T-helper 2 cell treated with Interferon-gamma antibody and Interleukin-4, amounts not matched to agents 5 μg/mL and 100 μg/mL, for 36 hours (primary cell): ENCODE measurements around the gene PTH2R.
"Not testable (repeated sequence)": the region's sequence is repeated elsewhere in the genome, so short reads cannot be mapped to it uniquely, and the experiment has no call there.

Source experiments
- DNase-seq: peaks from one replicate; pipeline ENCODE4 v3.0.0; 2021; ENCODE audit warnings: low spot score
- H3K27ac Mint-ChIP-seq: one replicate; pipeline ENCODE4 v1.8.0; 2021; ENCODE audit warnings: mild to moderate bottlenecking, mixed read lengths
- H3K27me3 Mint-ChIP-seq: one replicate; pipeline ENCODE4 v1.8.0; 2021; ENCODE audit warnings: low read depth, mixed read lengths
- H3K36me3 Mint-ChIP-seq: one replicate; pipeline ENCODE4 v1.8.0; 2021; ENCODE audit warnings: low read depth, mixed read lengths
- H3K4me1 Mint-ChIP-seq: one replicate; pipeline ENCODE4 v1.8.0; 2021; ENCODE audit warnings: low read depth, mixed read lengths
- H3K4me3 Mint-ChIP-seq: one replicate; pipeline ENCODE4 v1.8.0; 2022; ENCODE audit warnings: mild to moderate bottlenecking, moderate library complexity, mixed read lengths
- H3K9me3 Mint-ChIP-seq: one replicate; pipeline ENCODE4 v1.8.0; 2021; ENCODE audit warnings: mixed read lengths

Gene PTH2R

GRCh38 chr2:208482453-208483015, 75.9 kb downstream of the PTH2R start:
- not testable (repeated sequence) for H3K4me1 Mint-ChIP-seq, H3K27me3 Mint-ChIP-seq, DNase-seq, H3K36me3 Mint-ChIP-seq, H3K4me3 Mint-ChIP-seq, H3K9me3 Mint-ChIP-seq, H3K27ac Mint-ChIP-seq

DNA sequence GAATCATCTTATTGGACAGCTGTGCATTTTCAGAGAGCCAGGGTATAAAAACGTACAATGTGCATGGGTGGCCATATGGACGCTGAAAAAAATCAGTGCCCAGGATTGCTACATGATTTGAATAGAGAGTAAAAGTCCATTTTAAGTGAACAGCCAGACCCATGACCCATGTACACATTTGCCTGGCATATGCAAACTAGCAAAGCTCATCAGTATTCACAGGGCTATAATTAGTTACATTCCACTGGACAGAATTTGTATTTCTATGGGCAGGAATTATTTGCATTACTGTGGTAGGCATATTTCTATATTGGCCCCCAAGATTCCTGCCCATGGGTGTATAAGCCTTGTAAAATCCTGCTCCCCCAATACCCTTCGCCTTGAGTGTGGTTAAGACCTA, 78.8 kb downstream of the PTH2R start:
- Mint-ChIP-seq H3K27me3 (no peaks in the 10 kb centered on the region), H3K9me3 (no peaks in the 10 kb centered on the region), H3K27ac (no peak overlapping the region), H3K4me1 (no peaks in the 10 kb centered on the region), H3K4me3 (no peak overlapping the region), H3K36me3 (no peaks in the 10 kb centered on the region)
- no peak for DNase-seq

DNA sequence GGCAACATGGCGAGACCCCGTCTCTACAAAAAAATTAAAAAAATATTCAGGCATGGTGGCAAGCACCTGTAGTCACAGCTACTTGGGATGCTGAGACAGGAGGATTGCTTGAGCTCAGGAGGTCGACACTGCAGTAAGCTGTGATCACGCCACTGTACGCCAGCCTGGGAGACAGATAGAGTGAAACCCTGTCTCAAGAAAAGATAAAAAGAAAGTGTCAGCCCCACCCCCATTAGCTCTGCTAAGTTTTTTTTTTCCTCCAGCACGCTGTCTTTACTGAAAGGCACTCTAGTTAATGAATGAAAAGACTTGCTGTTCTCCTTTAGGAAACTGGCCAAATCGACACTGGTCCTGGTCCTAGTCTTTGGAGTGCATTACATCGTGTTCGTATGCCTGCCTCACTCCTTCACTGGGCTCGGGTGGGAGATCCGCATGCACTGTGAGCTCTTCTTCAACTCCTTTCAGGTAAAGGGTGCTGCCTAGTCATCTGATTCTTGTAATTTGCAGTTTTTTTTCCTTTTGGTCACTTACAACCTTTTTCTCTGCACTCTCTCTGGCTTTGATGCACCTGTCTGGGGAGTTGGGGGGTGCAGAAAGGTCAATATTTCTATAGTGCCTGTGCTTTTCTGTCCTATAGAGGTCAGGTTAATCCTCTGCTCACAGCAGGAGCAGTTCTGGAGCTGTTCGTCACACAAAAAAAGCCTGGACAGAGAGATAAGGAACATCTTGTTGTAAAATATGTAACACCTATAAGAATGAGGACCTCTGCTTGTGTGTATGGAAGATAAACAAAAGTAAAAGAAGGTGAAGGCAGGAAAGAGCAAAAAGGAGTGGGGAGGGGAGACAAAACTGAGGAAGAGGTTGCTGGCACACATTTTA, 82.3 kb downstream of the PTH2R start:
- no peaks in the 10 kb centered on the region for H3K9me3 Mint-ChIP-seq
- no peaks in the 10 kb centered on the region for H3K36me3 Mint-ChIP-seq
- no peak overlapping the region for H3K4me3 Mint-ChIP-seq
- no peaks in the 10 kb centered on the region for H3K4me1 Mint-ChIP-seq
- no peak overlapping the region for H3K27ac Mint-ChIP-seq
- DNase-seq = no peak
- H3K27me3 Mint-ChIP-seq = no peaks in the 10 kb centered on the region

GRCh38 chr2:208489687-208490086, 83.1 kb downstream of the PTH2R start:
- no peak for DNase-seq
- H3K4me1 Mint-ChIP-seq = no peaks in the 10 kb centered on the region
- no peak overlapping the region for H3K4me3 Mint-ChIP-seq
- no peaks in the 10 kb centered on the region for H3K9me3 Mint-ChIP-seq
- H3K36me3 Mint-ChIP-seq = no peaks in the 10 kb centered on the region
- no peaks in the 10 kb centered on the region for H3K27me3 Mint-ChIP-seq
- H3K27ac Mint-ChIP-seq = no peak overlapping the region

DNA sequence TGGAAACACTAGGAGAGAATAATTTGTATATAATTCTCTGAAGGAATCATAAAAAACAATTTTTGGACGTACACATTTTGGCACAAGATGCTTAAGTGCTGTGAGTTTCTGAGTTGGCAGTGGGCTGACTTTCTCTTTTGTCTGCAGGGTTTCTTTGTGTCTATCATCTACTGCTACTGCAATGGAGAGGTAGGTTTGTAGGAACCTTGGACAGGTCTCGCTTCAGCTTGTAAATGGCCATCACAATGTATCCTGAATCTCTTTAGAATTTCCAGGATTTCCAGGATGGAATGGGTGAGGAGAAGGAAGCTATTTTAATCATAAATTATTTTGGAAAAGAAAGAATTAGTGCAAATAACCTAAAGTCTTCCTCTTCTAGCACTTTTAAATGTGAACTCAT, 83.9 kb downstream of the PTH2R start:
- no peaks in the 10 kb centered on the region for H3K9me3 Mint-ChIP-seq
- no peak overlapping the region for H3K27ac Mint-ChIP-seq
- H3K27me3 Mint-ChIP-seq = no peaks in the 10 kb centered on the region
- no peak for DNase-seq
- H3K36me3 Mint-ChIP-seq = no peaks in the 10 kb centered on the region
- H3K4me1 Mint-ChIP-seq = no peaks in the 10 kb centered on the region
- H3K4me3 Mint-ChIP-seq = no peak overlapping the region

DNA sequence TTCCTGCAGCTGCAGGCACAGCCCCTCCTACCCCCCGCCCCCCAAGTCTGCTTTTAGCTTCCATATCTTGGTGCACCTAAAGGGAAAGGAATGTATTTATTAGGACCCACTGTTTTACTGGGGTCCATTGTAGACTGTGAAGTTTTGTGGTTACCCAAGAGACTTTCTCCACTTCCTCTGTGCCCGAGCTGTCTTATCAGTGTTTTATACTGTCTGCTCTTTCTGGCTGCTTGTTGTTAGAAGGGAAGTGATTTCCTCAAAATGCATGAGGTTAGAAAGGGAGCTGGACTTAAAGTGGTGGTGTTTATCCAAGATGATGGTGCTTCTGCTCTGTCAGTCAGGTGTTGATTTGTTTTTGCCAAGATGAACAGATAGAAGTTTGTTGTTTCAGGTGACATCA, 85.0 kb downstream of the PTH2R start:
- Mint-ChIP-seq H3K36me3 (no peaks in the 10 kb centered on the region), H3K27ac (no peak overlapping the region)
- DNase-seq = no peak

DNA sequence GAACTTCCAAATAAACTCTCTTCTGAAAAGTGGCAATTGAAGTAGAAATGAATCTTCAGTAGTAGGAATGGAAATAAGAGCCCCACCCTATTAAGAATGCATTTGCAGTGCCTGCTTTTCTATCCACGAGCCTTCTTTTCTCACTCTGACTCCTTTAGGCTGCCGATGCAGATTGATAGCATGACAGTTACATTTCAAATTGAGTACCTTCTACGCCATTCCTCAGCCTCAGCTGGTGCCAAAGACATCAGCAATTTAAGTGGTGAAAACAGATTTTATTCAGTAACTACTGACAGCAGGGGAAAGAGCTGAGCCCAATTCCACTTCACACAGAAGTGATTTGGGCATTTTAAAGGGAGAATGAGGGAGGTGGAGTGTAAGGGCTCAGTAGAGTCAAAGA, 85.5 kb downstream of the PTH2R start:
- H3K27me3 Mint-ChIP-seq = no peaks in the 10 kb centered on the region
- no peaks in the 10 kb centered on the region for H3K36me3 Mint-ChIP-seq
- DNase-seq = no peak
- H3K4me1 Mint-ChIP-seq = no peaks in the 10 kb centered on the region
- no peak overlapping the region for H3K4me3 Mint-ChIP-seq
- no peaks in the 10 kb centered on the region for H3K9me3 Mint-ChIP-seq
- H3K27ac Mint-ChIP-seq = no peak overlapping the region

More for the DNA sequence above, 85.0 kb downstream of the PTH2R start:
- Mint-ChIP-seq H3K27me3 (no peaks in the 10 kb centered on the region), H3K4me3 (no peak overlapping the region), H3K9me3 (no peaks in the 10 kb centered on the region), H3K4me1 (no peaks in the 10 kb centered on the region)

DNA sequence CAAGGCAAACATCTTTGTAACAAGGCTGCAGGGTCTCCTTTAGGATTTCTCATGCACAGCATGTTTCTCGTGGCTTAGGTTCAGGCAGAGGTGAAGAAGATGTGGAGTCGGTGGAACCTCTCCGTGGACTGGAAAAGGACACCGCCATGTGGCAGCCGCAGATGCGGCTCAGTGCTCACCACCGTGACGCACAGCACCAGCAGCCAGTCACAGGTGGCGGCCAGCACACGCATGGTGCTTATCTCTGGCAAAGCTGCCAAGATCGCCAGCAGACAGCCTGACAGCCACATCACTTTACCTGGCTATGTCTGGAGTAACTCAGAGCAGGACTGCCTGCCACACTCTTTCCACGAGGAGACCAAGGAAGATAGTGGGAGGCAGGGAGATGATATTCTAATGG, 86.6 kb downstream of the PTH2R start:
- Mint-ChIP-seq H3K4me1 (no peaks in the 10 kb centered on the region), H3K36me3 (no peaks in the 10 kb centered on the region), H3K9me3 (no peaks in the 10 kb centered on the region)

GRCh38 chr2:208496129-208496528, 89.5 kb downstream of the PTH2R start:
- no peaks in the 10 kb centered on the region for H3K4me1 Mint-ChIP-seq
- H3K36me3 Mint-ChIP-seq = no peaks in the 10 kb centered on the region
- no peak overlapping the region for H3K27ac Mint-ChIP-seq
- H3K27me3 Mint-ChIP-seq = no peaks in the 10 kb centered on the region
- H3K4me3 Mint-ChIP-seq = no peak overlapping the region
- H3K9me3 Mint-ChIP-seq = no peaks in the 10 kb centered on the region
- no peak for DNase-seq

More for the DNA sequence above, 86.6 kb downstream of the PTH2R start:
- no peak for DNase-seq
- H3K27ac Mint-ChIP-seq = no peak overlapping the region
- H3K4me3 Mint-ChIP-seq = no peak overlapping the region
- H3K27me3 Mint-ChIP-seq = no peaks in the 10 kb centered on the region

GRCh38 chr2:208501206-208501605, 94.6 kb downstream of the PTH2R start:
- Mint-ChIP-seq H3K27me3 (no peaks in the 10 kb centered on the region), H3K4me3 (no peak overlapping the region), H3K4me1 (no peaks in the 10 kb centered on the region), H3K27ac (no peak overlapping the region), H3K9me3 (no peaks in the 10 kb centered on the region), H3K36me3 (no peaks in the 10 kb centered on the region)
- DNase-seq = no peak

DNA sequence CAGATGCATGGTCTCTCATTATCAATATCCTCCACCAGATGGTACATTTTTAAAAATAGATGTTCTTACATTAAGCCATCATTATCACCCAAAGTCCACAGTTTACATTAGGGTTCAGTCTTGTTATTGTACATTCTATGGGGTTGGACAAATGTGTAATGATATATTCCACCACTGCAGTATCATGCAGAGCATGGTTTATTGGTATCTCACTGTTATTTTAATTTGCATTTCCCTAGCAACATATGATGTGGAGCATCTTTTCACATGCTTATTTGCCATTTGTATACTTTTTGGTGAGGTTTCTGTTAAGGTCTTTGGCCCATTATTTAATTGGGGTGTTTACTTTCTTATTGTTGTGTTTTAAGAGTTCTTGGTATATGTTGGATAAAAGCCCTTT, 95.7 kb downstream of the PTH2R start:
- no peaks in the 10 kb centered on the region for H3K4me1 Mint-ChIP-seq
- H3K36me3 Mint-ChIP-seq = no peaks in the 10 kb centered on the region
- no peak overlapping the region for H3K27ac Mint-ChIP-seq
- no peak overlapping the region for H3K4me3 Mint-ChIP-seq
- H3K27me3 Mint-ChIP-seq = no peaks in the 10 kb centered on the region
- no peaks in the 10 kb centered on the region for H3K9me3 Mint-ChIP-seq
- no peak for DNase-seq

GRCh38 chr2:208505365-208505764, 98.8 kb downstream of the PTH2R start:
- not testable (repeated sequence) for H3K4me1 Mint-ChIP-seq, H3K36me3 Mint-ChIP-seq, DNase-seq, H3K4me3 Mint-ChIP-seq, H3K27me3 Mint-ChIP-seq, H3K27ac Mint-ChIP-seq, H3K9me3 Mint-ChIP-seq

- DNase-seq = no peak
- Mint-ChIP-seq H3K4me3 (no peak overlapping the region), H3K27me3 (no peaks in the 10 kb centered on the region), H3K4me1 (no peaks in the 10 kb centered on the region), H3K27ac (no peak overlapping the region), H3K36me3 (no peaks in the 10 kb centered on the region), H3K9me3 (no peaks in the 10 kb centered on the region)
These were observed 103.0 kb downstream of the PTH2R start for GRCh38 chr2:208509586-208509985.

DNA sequence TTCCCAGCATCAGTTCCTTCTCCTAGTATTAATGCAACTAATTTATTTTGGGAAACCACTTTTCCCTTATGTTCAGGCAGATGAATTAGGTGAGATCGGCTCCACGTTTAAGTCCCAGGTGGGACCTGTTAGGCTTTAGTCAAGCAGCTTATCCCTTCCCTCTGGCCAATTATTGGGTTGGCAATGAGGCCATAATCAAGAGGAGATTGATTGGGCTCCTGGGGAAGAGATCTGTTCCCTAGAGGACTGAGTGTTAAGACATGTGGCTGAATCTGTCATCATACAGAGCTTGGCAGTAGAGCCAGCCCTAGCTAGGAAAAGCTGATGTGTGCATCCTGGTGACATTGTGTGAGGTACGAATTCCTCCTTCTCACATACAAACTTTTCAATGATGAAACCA, 104.4 kb downstream of the PTH2R start:
- DNase-seq = no peak
- Mint-ChIP-seq H3K4me1 (no peaks in the 10 kb centered on the region), H3K36me3 (no peaks in the 10 kb centered on the region), H3K27me3 (no peaks in the 10 kb centered on the region), H3K27ac (no peak overlapping the region), H3K4me3 (no peak overlapping the region), H3K9me3 (no peaks in the 10 kb centered on the region)

DNA sequence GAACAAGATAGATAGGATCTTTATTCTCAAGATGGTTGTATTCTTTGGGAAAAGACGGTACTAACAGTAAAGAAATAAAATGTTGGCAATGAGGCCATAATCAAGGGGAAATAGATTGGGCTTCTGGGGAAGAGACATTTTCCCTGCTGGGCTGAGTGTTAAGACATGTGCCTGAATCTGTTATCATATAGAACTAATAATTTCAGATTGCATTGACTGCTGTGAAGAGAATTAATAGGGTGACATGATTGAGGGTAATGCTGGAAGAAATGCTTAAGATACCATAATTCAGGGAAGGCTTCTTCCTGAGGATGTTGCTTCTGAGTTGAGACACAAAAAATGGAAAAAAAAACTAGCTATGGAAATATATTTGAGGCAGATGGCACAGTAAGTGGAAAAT, 105.0 kb downstream of the PTH2R start:
- Mint-ChIP-seq H3K9me3 (no peaks in the 10 kb centered on the region), H3K27me3 (no peaks in the 10 kb centered on the region), H3K27ac (no peak overlapping the region), H3K36me3 (no peaks in the 10 kb centered on the region), H3K4me3 (no peak overlapping the region), H3K4me1 (no peaks in the 10 kb centered on the region)
- no peak for DNase-seq
